ENCODE measurements around the gene MAP2K5.

The MAP2K5 gene

GRCh38 chr15:67765701-67766100, 223.2 kb downstream of the MAP2K5 start:
- TF ChIP-seq FOXP2 (optimal IDR thresholded peaks at IDR 0.05; ENCODE audit: control extremely low read depth, extremely low read length, insufficient read depth): no peak
- no peak for TF ChIP-seq POLR2AphosphoS5 (IDR thresholded peaks at IDR 0.05; ENCODE audit: borderline replicate concordance, low read depth, low read length)
- no peak for TF ChIP-seq EZH2 (IDR thresholded peaks at IDR 0.05)
- Histone ChIP-seq H3K9ac (ENCODE audit: insufficient read length) (no peak overlapping the region), H3K9me3 (ENCODE audit: low read depth, low read length) (no peaks in the 10 kb centered on the region), H3K4me3 (no peak overlapping the region), H3K36me3 (ENCODE audit: insufficient read depth, low read length) (no peaks in the 10 kb centered on the region), H3K27ac (no peak overlapping the region)
- DNase-seq (ENCODE audit: low read depth, low spot score): no peak

GRCh38 chr15:67766968-67767367, 224.5 kb downstream of the MAP2K5 start:
- H3K4me3 ChIP-seq: no peak overlapping the region
- DNase-seq (ENCODE audit: low read depth, low spot score): no peak
- no peak overlapping the region for H3K9ac ChIP-seq (ENCODE audit: insufficient read length)
- no peaks in the 10 kb centered on the region for H3K9me3 ChIP-seq (ENCODE audit: low read depth, low read length)
- TF ChIP-seq EZH2 (IDR thresholded peaks at IDR 0.05) (no peak), POLR2AphosphoS5 (IDR thresholded peaks at IDR 0.05; ENCODE audit: borderline replicate concordance, low read depth, low read length) (no peak), FOXP2 (optimal IDR thresholded peaks at IDR 0.05; ENCODE audit: control extremely low read depth, extremely low read length, insufficient read depth) (no peak)
- no peak overlapping the region for H3K27ac ChIP-seq
- no peaks in the 10 kb centered on the region for H3K36me3 ChIP-seq (ENCODE audit: insufficient read depth, low read length)

- Histone ChIP-seq H3K4me3 (peak overlapping the region; percentile 9; the same call in 1 of the 2 replicates), H3K9me3 (ENCODE audit: low read depth, low read length) (no peaks in the 10 kb centered on the region), H3K36me3 (ENCODE audit: insufficient read depth, low read length) (no peaks in the 10 kb centered on the region), H3K9ac (ENCODE audit: insufficient read length) (no peak overlapping the region), H3K27ac (no peak overlapping the region; the same call in 1 of the 2 replicates)
- no peak for DNase-seq (ENCODE audit: low read depth, low spot score)
- TF ChIP-seq POLR2AphosphoS5 (IDR thresholded peaks at IDR 0.05; ENCODE audit: borderline replicate concordance, low read depth, low read length) (no peak), FOXP2 (optimal IDR thresholded peaks at IDR 0.05; ENCODE audit: control extremely low read depth, extremely low read length, insufficient read depth) (no peak), EZH2 (IDR thresholded peaks at IDR 0.05) (no peak)
Measured at GRCh38 chr15:67768313-67768977, 225.9 kb downstream of the MAP2K5 start.

GRCh38 chr15:67769497-67770357, 227.2 kb downstream of the MAP2K5 start:
- Histone ChIP-seq H3K4me3 (peak overlapping the region; percentile 3), H3K9ac (ENCODE audit: insufficient read length) (no peak overlapping the region), H3K36me3 (ENCODE audit: insufficient read depth, low read length) (no peaks in the 10 kb centered on the region), H3K9me3 (ENCODE audit: low read depth, low read length) (no peaks in the 10 kb centered on the region), H3K27ac (no peak overlapping the region; the same call in 1 of the 2 replicates)
- DNase-seq (ENCODE audit: low read depth, low spot score): no peak
- TF ChIP-seq EZH2 (IDR thresholded peaks at IDR 0.05) (no peak), FOXP2 (optimal IDR thresholded peaks at IDR 0.05; ENCODE audit: control extremely low read depth, extremely low read length, insufficient read depth) (no peak), POLR2AphosphoS5 (IDR thresholded peaks at IDR 0.05; ENCODE audit: borderline replicate concordance, low read depth, low read length) (no peak)

DNA sequence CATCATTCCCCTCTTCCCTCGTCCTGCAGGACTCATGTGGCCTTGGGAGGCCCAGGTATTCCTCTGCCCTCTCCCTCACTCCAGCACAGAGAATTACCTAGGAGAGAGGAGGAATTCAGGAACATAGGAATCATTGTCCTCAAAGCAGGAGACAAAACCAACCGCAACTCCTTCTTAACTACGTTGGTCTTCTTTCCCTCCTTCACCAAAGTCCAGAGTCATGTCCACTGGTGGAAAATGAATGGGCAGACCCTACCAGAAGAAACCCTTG, 227.8 kb downstream of the MAP2K5 start:
- H3K9ac ChIP-seq (ENCODE audit: insufficient read length): no peak overlapping the region
- H3K36me3 ChIP-seq (ENCODE audit: insufficient read depth, low read length): no peaks in the 10 kb centered on the region
- no peaks in the 10 kb centered on the region for H3K9me3 ChIP-seq (ENCODE audit: low read depth, low read length)
- peak overlapping the region; percentile 3 for H3K4me3 ChIP-seq
- no peak for TF ChIP-seq FOXP2 (optimal IDR thresholded peaks at IDR 0.05; ENCODE audit: control extremely low read depth, extremely low read length, insufficient read depth)
- no peak for TF ChIP-seq POLR2AphosphoS5 (IDR thresholded peaks at IDR 0.05; ENCODE audit: borderline replicate concordance, low read depth, low read length)
- TF ChIP-seq EZH2 (IDR thresholded peaks at IDR 0.05): no peak
- no peak for DNase-seq (ENCODE audit: low read depth, low spot score)
- H3K27ac ChIP-seq: peak overlapping the region; percentile 35; the same call in 1 of the 2 replicates

GRCh38 chr15:67771189-67771800, 228.8 kb downstream of the MAP2K5 start:
- TF ChIP-seq FOXP2 (optimal IDR thresholded peaks at IDR 0.05; ENCODE audit: control extremely low read depth, extremely low read length, insufficient read depth) (no peak), EZH2 (IDR thresholded peaks at IDR 0.05) (no peak), POLR2AphosphoS5 (IDR thresholded peaks at IDR 0.05; ENCODE audit: borderline replicate concordance, low read depth, low read length) (no peak)
- no peak for DNase-seq (ENCODE audit: low read depth, low spot score)
- H3K4me3 ChIP-seq: no peak overlapping the region

GRCh38 chr15:67774626-67775025, 232.1 kb downstream of the MAP2K5 start:
- H3K4me3 ChIP-seq: no peak overlapping the region
- no peak overlapping the region for H3K27ac ChIP-seq
- H3K9ac ChIP-seq (ENCODE audit: insufficient read length): no peak overlapping the region
- H3K9me3 ChIP-seq (ENCODE audit: low read depth, low read length): no peaks in the 10 kb centered on the region
- no peak for TF ChIP-seq EZH2 (IDR thresholded peaks at IDR 0.05)
- TF ChIP-seq FOXP2 (optimal IDR thresholded peaks at IDR 0.05; ENCODE audit: control extremely low read depth, extremely low read length, insufficient read depth): no peak
- no peak for TF ChIP-seq POLR2AphosphoS5 (IDR thresholded peaks at IDR 0.05; ENCODE audit: borderline replicate concordance, low read depth, low read length)
- no peak for DNase-seq (ENCODE audit: low read depth, low spot score)
- H3K36me3 ChIP-seq (ENCODE audit: insufficient read depth, low read length): no peaks in the 10 kb centered on the region

More at GRCh38 chr15:67771189-67771800, 228.8 kb downstream of the MAP2K5 start:
- Histone ChIP-seq H3K27ac (no peak overlapping the region), H3K9ac (ENCODE audit: insufficient read length) (no peak overlapping the region), H3K36me3 (ENCODE audit: insufficient read depth, low read length) (no peaks in the 10 kb centered on the region), H3K9me3 (ENCODE audit: low read depth, low read length) (no peaks in the 10 kb centered on the region)

DNA sequence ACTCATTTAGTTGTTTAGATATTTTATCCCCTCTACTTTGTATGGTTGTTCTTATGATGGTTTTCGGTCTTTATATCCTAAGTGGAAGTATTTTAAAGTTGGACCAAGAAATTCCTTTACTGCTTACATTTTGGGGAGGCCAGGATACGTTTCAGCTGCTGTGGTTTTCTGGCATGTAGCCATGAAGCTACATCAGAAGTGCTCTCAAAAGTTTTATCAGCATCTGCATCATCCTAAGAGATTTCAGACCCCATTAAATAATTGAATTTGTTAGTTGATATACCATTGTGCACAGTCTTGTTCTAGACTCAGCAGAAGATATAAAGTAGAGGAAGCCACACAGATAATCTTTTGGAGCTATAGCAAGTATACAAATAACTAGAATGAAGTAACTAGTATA, 232.7 kb downstream of the MAP2K5 start:
- no peaks in the 10 kb centered on the region for H3K9me3 ChIP-seq (ENCODE audit: low read depth, low read length)
- H3K9ac ChIP-seq (ENCODE audit: insufficient read length): no peak overlapping the region
- no peak overlapping the region for H3K27ac ChIP-seq
- TF ChIP-seq EZH2 (IDR thresholded peaks at IDR 0.05): no peak
- no peak for TF ChIP-seq FOXP2 (optimal IDR thresholded peaks at IDR 0.05; ENCODE audit: control extremely low read depth, extremely low read length, insufficient read depth)
- no peak for TF ChIP-seq POLR2AphosphoS5 (IDR thresholded peaks at IDR 0.05; ENCODE audit: borderline replicate concordance, low read depth, low read length)
- H3K4me3 ChIP-seq: no peak overlapping the region
- no peaks in the 10 kb centered on the region for H3K36me3 ChIP-seq (ENCODE audit: insufficient read depth, low read length)
- no peak for DNase-seq (ENCODE audit: low read depth, low spot score)

All from SK-N-MC (cell line).